HG02885 (cell line): ENCODE results near the gene PRR29.
"Not testable (repeated sequence)": the region's sequence is repeated elsewhere in the genome, so short reads cannot be mapped to it uniquely, and the experiment has no call there.

Experiments used
- ATAC-seq: cut with Tn5 transposase; IDR thresholded peaks from one replicate; pipeline ENCODE4 v1.9.1; 2021; ENCODE audit warnings: mild to moderate bottlenecking; ENCODE audit not compliant: unreplicated experiment, poor library complexity

PRR29 gene

DNA sequence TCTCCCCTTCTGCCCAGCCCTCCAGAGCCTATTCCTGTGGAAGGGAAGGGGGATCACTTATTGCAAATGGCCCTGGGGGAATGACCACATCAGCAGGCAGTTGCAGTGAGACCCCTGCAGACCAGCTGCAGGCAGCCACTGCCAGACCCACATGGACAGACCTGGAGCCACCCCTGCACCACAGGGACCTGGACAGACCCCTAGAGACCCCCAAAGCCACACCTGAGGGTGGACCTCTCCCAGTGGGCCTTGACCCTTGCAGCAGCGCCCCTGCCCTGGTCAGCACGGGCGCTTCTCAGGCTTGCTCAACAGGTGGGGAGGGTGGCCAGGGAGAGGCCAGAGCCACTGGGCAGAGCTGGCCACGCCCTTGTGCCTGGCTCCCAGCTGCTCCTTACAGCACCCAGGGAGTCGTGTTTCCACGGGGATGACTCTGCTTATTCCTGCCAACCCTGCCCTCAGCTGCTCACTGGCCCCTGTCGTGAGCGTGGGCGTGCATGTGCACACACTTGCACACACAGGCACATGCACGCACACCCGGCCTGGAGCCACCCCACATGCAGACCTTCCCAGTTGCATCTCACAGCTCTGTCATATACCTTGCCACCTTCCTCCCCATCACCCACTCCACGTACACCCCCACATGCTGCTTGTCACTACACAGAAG, 24.1 kb upstream of the PRR29 start:
- ATAC-seq, result no peak

DNA sequence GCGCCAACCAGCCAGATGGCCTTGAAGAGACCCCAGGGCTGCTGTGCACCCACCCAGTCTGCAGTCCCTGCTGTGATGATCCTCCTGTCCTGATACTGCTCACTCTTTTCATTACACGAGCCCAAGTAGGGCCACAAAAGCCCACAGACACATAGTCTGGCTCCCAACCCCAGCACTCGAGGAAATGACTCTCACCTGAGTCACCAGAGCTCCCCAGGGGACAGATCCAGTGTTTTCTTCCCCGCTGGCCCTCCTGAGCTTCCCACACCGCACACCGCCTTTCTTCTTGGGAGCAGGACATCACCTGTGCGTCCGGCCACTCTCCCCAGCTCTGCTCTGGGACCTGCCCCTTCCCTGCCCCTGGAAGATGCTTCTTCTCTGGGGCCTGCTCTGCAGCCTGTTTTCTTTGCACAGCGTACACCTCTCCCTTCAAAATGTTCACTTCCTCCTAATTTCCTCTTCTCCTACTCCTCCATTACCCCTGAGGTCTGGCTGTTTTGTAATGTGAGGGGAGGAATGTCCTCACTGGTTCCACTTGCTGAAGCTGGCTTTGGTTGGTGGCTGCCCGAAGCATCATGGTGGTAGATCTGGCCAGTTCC, 23.5 kb upstream of the PRR29 start:
- ATAC-seq, result no peak

DNA sequence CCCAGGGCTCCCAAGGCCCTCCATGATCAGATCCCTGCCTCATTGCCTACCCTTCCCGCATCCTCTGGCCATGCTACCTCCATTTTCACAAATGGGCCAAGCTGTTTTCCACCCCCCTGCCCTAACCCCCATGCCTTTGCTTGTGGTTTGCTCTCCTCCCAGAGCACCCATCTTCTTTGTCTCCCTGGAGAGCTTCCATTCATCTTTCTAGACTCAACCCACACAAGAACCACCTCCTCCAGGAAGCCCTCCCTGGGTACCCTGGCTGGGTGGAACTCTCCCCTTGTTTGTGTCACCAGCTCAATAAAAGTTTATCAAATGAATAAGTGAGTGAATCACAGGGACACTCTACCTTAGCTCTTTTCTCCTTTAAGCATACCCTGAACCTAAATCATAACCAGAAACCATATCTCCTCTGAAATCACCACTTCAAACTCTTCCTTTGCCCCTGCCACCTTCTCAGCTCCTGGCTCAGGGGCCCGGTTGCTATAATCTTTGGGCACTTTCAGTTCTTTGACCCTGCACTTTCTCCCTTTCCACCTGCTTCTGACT, 22.5 kb upstream of the PRR29 start:
- ATAC-seq, result no peak

DNA sequence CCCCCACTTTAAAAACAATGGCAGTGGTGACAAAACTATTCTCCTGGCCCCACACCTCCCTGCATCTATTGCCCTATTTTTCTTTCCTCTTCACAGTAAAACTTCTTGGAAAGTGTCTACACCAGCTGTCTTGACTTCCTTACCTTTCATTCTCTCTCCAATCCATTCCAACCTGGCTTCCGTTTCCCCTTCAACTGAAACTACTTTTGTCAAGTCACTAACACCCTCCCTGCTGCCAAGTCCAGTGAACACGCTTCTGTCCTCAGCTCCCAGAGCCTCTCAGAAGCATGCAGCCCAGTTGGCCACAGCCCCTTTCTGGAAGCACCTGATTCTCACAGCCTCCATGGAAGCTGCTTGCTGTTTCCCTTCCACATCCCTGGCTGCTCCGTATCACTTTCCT, 21.4 kb upstream of the PRR29 start:
- no peak for ATAC-seq

DNA sequence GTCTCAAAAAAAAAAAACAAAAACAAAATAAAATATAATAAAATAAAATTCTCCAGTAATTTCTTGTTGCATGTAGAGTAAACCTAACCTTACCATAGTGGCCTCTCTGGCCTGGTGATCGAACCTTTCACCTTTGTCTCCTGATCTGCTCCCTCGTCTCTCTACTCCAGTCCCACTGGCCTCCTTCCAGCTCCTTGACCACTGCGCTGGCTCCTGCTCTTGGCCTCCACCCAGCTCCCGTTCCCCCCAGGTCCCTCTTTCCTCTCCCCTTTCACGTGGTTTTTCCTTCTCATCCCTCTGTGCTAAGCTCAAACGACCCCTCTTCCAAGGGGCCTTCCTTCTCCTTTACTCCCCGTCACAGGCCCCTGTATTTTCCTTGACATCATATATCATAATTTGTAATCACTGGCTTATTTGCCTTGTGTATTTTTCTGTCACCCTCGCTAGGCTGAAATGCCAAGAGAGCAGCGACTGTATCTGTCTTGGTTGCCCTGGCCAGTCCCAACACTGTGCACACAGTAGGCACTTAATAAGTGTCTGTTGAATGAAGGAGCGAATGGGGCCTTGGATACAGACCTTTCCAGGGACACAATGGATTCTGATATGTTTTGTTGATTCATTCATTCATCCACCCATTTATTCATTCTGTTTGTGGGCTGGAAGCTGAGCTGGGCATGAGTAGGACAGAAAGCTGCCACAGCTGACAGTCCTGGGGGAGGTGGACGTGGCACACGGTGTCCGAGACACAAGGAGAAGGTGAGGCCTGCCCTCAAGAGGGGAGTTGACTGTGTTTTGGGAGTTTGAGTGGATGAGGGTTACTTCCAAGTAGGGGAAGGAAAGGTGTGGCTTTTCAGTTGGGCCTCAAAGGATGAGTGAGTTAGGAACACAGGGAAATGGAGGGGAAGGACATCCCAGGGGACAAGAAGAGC, 19.6 kb upstream of the PRR29 start:
- ATAC-seq, result no peak

DNA sequence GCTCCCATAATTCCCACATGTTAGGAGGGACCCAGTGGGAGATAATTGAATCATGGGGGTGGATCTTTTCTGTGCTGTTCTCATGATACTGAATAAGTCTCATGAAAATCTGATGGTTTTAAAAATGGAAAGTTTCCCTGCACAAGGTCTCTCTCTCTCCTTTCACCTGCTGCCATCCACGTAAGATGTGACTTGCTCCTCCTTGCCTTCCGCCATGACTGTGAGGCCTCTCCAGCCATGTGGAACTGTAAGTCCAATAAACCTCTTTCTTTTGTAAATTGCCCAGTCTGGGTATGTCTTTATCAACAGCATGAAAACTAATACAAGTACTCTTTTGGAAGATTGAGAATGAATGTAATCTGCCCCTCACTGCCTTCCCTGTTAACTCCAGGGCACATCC, 15.5 kb upstream of the PRR29 start:
- ATAC-seq, result not testable (repeated sequence)

DNA sequence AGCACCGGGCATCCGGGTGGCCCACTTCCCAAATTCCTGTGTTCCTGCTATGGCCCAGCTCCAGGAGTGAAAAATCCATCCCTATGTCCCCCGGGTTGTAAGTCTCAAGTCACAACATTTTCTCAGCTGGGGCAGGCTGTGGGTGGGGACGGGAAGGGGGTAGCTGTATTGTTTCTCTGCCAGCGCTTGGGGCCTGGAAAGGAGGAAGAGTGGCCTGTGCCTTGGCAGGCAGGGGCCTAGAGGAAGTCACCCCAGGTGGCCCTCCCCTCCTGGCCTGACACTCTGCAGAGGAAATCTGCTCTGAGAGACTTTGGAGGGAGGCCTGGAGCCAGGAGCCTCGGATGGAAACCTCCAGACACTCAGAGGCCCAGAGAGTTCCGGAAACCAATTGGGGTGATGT, 14.8 kb upstream of the PRR29 start:
- no peak for ATAC-seq

DNA sequence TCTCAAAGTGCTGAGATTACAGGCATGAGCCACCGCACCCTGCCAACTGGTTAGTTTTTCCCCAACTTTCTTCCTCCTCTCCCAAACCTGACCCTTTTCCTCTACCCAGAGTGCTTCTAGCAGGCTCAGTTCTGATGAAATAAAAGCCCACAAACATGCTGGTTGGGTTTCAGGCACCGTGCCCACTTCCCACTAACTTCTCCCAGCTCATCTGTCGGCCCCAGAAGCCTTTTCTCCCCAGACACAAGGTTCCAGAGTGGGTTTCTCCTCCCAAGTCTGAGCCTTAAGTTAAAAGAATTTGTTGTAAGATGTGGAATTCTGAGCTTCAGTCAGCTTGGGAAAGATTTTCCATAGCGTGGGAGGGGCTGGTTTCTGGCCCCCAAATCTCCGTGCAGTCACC, 13.9 kb upstream of the PRR29 start:
- no peak for ATAC-seq

DNA sequence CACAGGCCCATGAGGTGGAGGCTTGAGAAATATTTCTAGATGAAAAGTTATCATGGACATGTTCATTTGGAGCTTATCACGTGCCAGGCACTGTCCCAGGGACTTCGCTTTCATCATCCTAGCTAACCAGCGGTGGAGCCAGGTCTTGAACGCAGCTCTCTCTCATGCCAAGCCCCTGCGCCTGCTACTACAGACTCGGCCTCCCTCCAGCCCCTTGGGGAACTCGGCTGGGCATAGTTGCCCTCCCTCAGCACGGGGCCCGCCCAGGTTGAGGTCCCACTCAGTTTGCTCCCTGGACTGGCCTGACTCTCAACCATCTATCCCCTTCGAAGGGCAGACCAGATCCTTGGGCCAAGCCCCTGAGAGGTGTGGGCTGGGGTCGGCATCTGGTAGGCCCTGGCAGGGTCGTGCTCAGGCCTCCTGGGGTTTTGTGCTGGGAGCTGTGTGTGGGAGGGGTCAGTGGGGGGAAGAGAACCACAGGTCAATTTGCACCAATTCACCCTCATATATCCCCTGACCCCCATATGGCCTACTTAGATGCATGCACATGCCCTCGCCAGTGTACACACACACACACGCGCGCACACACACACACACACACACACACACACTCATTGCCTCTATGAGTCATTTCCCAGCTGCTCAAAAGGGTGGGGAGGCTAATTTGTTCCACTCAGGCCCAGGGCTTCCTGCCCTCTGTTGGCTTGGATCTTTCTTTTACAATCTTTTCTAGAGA, 13.3 kb upstream of the PRR29 start:
- ATAC-seq, result no peak

DNA sequence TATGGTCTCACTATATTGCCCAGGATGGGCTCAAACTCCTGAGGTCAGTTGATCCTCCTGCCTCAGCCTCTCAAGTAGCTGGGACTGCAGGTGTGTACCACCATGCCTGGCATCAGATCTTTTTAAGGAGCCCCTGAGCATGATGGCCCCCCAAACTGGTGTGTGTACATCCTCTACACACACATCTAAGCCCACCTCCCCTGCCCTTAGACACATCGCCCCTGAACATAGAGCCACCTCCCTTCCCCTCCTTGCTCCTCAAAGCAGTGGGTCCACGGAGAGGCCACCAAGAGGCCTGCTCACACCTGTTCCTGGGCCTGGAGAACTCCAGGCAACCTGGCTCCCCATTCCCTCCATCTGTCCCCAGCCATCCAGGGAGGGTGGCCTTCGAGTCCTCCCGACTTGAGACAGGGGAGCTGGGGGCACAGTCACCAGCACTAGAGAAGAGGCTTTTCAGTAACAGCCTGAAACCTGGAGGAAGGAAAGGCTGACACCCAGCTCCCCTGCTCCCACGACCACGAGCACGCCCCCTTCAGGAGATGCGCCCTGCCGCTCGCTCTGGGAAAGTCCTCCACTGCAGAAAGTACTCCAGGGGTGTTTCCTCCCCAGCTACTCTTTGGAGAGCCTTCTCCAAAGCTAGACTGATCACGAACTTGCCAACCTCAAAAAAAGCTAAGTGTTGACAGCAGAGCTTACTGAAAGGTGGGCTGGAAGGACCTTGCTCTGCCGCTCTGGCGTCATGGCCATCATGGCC, 12.6 kb upstream of the PRR29 start:
- no peak for ATAC-seq

DNA sequence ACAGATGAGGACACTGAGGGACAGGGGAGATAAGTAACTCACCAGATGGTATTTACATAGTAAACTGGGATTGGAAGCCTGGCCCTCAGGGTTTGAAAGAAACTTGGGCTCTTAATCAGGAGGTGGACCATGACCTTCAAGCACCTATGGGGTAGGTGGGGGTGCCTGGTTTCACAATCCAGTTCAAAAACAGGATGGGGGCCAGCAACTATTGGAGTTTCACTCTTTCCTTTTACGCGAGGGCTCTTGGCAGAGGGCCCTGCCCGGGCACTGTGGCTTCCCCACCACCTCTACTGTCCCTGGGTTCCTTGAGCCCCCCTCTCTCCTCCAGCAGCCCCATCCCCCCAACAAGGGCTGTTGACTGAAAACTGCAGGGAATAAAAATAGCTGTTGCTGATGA, 11.3 kb upstream of the PRR29 start:
- ATAC-seq, result no peak

DNA sequence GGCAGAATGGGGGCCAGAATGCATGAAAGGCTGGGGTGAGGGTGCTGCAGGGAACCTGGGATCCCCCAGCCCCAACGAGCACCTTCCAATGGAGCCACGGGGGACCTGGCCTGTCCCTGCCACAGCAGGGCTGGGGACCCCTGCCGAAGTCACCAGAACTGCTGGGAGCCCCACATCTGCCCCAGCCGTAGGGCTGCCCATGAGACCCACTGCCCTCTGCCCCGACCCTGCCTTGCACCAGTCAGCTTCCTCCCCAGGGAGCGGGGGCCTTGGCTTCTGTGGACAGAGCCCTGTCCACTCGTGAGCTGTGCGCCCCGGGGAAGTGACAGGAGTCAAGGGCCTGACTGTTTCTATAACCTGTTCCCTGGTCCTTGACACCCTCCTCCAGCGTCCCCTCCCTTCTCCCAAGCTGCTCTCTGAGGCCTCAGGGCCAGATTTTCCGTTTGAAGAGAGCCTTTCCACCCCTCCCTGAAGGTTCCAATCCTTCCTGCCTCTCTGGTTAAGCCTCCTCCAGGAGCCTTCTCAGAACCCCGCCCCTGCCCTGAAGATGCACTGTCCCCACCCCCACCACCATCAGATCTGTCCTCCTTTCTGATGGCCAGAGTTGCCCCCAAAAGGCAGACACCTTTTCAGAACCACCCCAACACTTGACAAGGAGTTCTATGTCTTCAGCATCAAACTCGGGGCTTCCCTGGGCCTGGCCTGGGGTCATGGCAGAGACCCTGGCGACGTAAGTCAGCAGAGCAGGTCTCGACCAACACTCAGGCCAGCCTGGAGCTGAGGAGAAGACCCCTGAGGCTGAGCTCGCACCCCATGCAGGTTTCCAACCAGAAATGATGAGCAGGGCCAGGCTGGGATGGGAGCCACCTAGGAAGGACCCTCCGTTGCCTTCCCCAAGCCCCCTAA, 10.7 kb upstream of the PRR29 start:
- ATAC-seq, result no peak

DNA sequence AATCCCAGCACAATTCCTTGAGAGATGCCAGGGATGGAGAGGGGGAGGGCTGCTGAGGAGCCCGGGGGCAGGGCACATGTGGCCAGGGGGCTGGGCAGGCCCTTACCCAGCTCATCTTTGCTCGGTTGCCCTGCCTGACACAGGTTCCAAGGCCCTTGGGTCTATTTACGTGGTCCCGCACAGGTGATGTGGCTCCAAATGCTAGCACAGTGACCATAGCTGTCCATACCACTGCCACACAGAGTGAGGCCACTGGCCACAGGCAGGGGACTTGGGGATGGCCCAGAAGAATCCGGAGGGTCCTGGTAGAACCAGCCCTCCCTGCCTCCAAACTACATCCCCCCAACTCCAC, 10.0 kb upstream of the PRR29 start:
- no peak for ATAC-seq

DNA sequence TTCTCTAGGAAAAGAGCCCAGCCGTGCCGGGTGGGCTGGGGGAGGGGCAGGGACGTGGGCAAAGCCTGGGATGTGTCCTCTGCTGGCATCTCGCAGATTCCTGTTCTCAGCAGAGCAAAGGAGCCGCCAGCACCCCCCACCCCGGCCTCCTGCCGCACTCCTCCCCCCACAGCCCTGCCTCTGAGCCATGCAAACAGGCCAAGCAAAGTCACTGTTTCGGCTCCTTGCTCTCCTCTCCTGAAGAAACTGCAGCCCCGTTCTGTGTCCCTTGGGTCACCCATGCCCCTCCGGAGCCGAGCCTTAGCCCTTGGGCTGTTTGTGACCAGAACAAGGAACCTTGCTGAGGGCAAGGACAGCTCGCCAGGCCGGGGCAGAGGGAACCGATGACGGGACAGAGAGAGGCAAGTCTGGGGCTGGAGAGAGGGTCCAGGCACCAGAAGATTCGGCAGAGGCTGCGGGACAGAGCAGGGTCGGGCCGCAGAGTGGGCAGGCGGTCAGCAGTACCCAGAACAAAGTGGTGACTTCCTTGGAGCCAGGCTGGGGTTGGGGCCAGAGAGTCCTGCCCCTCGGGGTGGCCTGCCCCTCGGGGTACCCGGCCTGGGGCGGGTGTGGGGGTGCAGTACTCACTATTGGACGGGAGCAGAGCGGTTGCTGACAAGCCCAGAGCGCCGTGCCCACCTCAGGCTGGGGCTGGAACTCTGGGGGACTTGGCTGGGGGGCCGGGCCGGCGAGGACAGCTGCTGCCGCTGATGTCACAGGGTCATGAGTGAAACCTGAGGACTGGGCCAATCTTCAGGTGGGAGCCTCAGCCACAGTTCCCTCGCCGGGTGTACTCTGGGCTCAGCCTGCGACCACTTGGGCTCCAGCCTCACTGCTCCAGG, 9.2 kb upstream of the PRR29 start:
- no peak for ATAC-seq

DNA sequence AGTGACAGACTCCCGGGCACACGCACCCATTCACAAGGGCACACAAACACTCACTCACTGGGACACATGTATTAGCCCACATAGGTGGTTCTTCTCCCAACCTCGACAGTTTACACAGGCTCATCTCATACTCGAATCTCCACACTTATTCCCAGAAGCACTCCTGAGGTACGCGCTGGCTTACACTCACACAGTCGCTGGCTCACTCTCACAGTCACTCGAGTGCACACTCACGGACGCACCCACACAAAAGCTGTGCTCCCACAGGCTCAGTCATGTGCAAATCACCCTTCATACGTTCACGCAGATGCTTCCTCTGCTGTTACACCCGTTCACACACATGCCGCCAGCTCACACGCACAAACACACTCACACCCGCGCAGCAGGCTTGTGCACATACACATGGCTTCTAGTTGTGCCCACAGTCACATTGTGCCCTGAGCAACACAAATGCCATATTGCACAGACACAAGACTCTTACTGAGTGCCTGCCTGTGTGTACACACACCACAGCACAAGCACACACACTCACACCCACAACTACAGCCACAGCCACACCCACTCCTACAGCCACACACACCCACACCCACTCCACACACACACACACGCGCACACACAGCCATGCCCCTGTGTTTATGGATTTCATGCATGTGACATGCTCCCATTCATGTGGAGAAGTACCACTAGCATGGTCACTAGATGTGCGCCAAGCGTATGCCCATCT, 8.4 kb upstream of the PRR29 start:
- no peak for ATAC-seq

DNA sequence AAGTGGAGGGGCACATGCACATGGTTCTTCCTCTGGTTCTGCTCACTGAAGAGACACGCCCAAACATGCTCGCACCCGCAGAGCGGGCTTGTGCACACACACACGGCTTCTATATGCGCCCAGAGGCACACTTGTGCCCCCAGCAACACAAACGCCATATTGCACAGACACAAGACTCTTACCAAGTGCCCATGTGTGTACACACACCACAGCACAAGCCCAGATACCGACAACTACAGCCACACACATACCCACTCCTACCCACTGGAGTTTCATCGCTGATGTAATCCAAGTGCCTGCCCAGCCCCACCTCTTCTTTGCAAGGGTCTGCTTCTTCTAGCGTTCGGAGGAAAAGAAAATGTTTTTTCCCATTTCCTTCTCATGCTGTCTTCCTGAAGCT, 6.5 kb upstream of the PRR29 start:
- ATAC-seq, result no peak

DNA sequence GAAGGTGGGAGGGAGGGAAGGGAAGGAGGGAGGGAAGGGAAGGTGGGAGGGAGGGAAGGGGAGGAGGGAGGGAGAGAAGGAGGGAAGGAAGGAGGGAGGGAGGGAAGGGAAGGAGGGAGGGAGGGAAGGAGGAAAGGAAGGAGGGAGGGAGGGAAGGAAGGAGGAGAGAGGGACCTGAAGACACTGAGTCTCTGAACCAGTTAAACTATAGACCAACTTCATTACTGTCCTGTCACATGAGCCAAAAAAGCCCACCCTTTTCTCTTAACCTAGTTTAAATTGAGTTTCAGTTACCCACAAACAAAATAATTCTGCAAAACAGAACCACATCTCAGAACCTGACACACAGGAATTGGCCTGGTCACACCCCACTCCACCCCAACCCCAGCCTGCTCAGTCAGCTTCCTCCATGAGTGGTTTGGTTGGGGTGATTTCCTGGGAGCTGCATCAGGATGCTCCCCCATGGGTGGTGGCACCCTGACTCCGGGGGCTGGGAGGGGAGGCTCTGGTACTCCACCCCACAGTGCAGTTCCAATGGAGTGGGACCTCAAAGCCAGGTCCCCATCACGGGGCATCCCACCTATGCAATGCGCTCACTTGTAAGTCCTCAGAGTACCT, 4.7 kb upstream of the PRR29 start:
- ATAC-seq, result no peak
